CD14-positive monocyte (primary cell): Measurements from ENCODE around the gene NEMP1. TPM values are rescaled to one million over a fixed set of nuclear protein-coding genes. Genes with fewer than 3 reads are reported as not detected.

Experiments used
- DNase-seq, 3 donors: peaks; one replicate each; pipeline ENCODE4 v3.0.0-alpha.2; 2011 to 2022
- H2AFZ ChIP-seq: 2 replicates; pipeline ENCODE4 v1.6.0; 2012; ENCODE audit warnings: mild to moderate bottlenecking, low read depth, low read length, inconsistent platforms; ENCODE audit not compliant: insufficient read depth, poor library complexity, severe bottlenecking
- H3K27ac ChIP-seq, 2 donors: 1 replicate in 1 of 2; 2 replicates in 1 of 2; pipeline ENCODE4 v1.5.1; 2012 to 2013; ENCODE audit warnings: low read length in 2 of 2, control low read depth in 1 of 2, inconsistent platforms in 1 of 2, low read depth in 1 of 2, mild to moderate bottlenecking in 1 of 2
- H3K27me3 ChIP-seq, 2 donors: one replicate each; pipeline versions ENCODE4 v1.6.0 to v1.6.1; 2011 to 2013; ENCODE audit warnings: low read length in 2 of 2; ENCODE audit not compliant: control insufficient read depth in 2 of 2, insufficient read depth in 2 of 2
- H3K36me3 ChIP-seq, 2 donors: replicated peaks in 1 of 2; 1 replicate in 1 of 2; 2 replicates in 1 of 2; pipeline versions ENCODE4 v1.5.1 to v1.6.1; 2012 to 2013; ENCODE audit warnings: low read length in 2 of 2, control low read depth in 1 of 2, inconsistent platforms in 1 of 2, mild to moderate bottlenecking in 1 of 2; ENCODE audit not compliant: insufficient read depth in 2 of 2, control insufficient read depth in 1 of 2
- H3K4me1 ChIP-seq, 2 donors: 1 replicate in 1 of 2; 2 replicates in 1 of 2; pipeline versions ENCODE4 v1.5.1 to v1.6.1; 2012 to 2013; ENCODE audit warnings: low read length in 2 of 2, control low read depth in 1 of 2, inconsistent platforms in 1 of 2, mild to moderate bottlenecking in 1 of 2, moderate library complexity in 1 of 2; ENCODE audit not compliant: insufficient read depth in 2 of 2, control insufficient read depth in 1 of 2
- H3K4me2 ChIP-seq: replicated peaks from 2 replicates; pipeline ENCODE3; 2012; ENCODE audit warnings: low read length, moderate library complexity, mild to moderate bottlenecking; ENCODE audit not compliant: poor library complexity, severe bottlenecking; ENCODE audit errors: extremely low read depth
- H3K4me3 ChIP-seq, 3 experiments: fragments of 200-600 bp in 1 of 3; sonication (generic) in 1 of 3; replicated peaks in 1 of 3; 1 replicate in 2 of 3; 2 replicates in 1 of 3; pipeline ENCODE4 v1.5.1; 2011 to 2013; ENCODE audit warnings: low read length in 3 of 3, mild to moderate bottlenecking in 3 of 3, control low read depth in 2 of 3, low read depth in 2 of 3, inconsistent platforms in 1 of 3, moderate library complexity in 1 of 3
- H3K79me2 ChIP-seq: 2 replicates; pipeline ENCODE4 v1.6.0; 2012; ENCODE audit warnings: mild to moderate bottlenecking, control low read depth, inconsistent platforms, low read length, moderate library complexity; ENCODE audit not compliant: insufficient read depth
- H3K9ac ChIP-seq: 2 replicates; pipeline ENCODE4 v1.6.0; 2017; ENCODE audit warnings: low read length, mild to moderate bottlenecking; ENCODE audit not compliant: insufficient read depth, poor library complexity, severe bottlenecking
- H3K9me3 ChIP-seq, 2 donors: replicated peaks in 1 of 2; 1 replicate in 1 of 2; 2 replicates in 1 of 2; pipeline versions ENCODE4 v1.5.1 to v1.6.1; 2012 to 2013; ENCODE audit warnings: low read length in 2 of 2, control low read depth in 1 of 2; ENCODE audit not compliant: control insufficient read depth in 1 of 2, insufficient read depth in 1 of 2
- H4K20me1 ChIP-seq: 2 replicates; pipeline ENCODE4 v1.6.0; 2012; ENCODE audit warnings: mild to moderate bottlenecking, low read length, control low read depth, moderate library complexity; ENCODE audit not compliant: insufficient read depth
- H3K27ac Mint-ChIP-seq, 7 donors: one replicate each; pipeline ENCODE4 v1.8.0; 2020; ENCODE audit warnings: mild to moderate bottlenecking in 7 of 7, mixed read lengths in 7 of 7, moderate library complexity in 6 of 7, inconsistent platforms in 2 of 7
- H3K27me3 Mint-ChIP-seq, 3 donors: one replicate each; pipeline ENCODE4 v1.8.0; 2021 to 2022; ENCODE audit warnings: low read depth in 3 of 3, mild to moderate bottlenecking in 3 of 3, mixed read lengths in 3 of 3, moderate library complexity in 3 of 3, inconsistent platforms in 1 of 3
- H3K36me3 Mint-ChIP-seq, 2 donors: one replicate each; pipeline ENCODE4 v1.8.0; 2020; ENCODE audit warnings: mixed read lengths in 2 of 2, inconsistent platforms in 1 of 2, mild to moderate bottlenecking in 1 of 2
- H3K4me1 Mint-ChIP-seq: one replicate; pipeline ENCODE4 v1.8.0; 2020; ENCODE audit warnings: mild to moderate bottlenecking, mixed read lengths
- H3K4me3 Mint-ChIP-seq, 2 donors: one replicate each; pipeline ENCODE4 v1.8.0; 2020; ENCODE audit warnings: mild to moderate bottlenecking in 2 of 2, mixed read lengths in 2 of 2, moderate library complexity in 1 of 2
- H3K9me3 Mint-ChIP-seq, 7 donors: one replicate each; pipeline ENCODE4 v1.8.0; 2020 to 2022; ENCODE audit warnings: mixed read lengths in 7 of 7, mild to moderate bottlenecking in 6 of 7, moderate library complexity in 6 of 7, inconsistent platforms in 2 of 7
- CTCF ChIP-seq: fragments of 200-600 bp; IDR thresholded peaks from one replicate; pipeline ENCODE4 v1.8.0; 2022; ENCODE audit warnings: antibody characterized with exemption, mild to moderate bottlenecking
- WGBS: methylation state at CpG from one replicate; pipeline ENCODE4 v1.1.5; 2013; ENCODE audit warnings: missing lambda C conversion rate; ENCODE audit not compliant: insufficient coverage; 5-methylcytosine and 5-hydroxymethylcytosine counted together
- intact Hi-C, 2 donors: fragments of 100-400 bp; cut with micrococcal nuclease; formaldehyde crosslinking; loops; one replicate each; pipeline versions ENCODE4 v1.15.0 to v1.15.1; 2023
- polyA plus RNA-seq, 3 donors: library from polyadenylated mRNA; depleted of rRNA in 1 of 3; unstranded in 2 of 3; stranded (reverse) in 1 of 3; fragments of 300-500 nt in 2 of 3; fragments of >200 nt in 1 of 3; fragmentation: Illumina TruSeq in 2 of 3; gene quantifications; 1 replicate in 2 of 3; 2 replicates in 1 of 3; pipeline ENCODE4 v1.2.3, GENCODE V29; 2012 to 2021

Gene NEMP1
- polyA plus RNA-seq, 3 donors = 1.9 to 4.6 (median 2.2) TPM

GRCh38 chr12:57099047-57099714 is 20.6 kb upstream of the NEMP1 start:
- peaks cover 7% of the 10 kb centered on the region for H3K79me2 ChIP-seq
- H3K36me3 Mint-ChIP-seq = peaks cover 79 to 90% of the 10 kb centered on the region in 2 donors

GRCh38 chr12:57098546-57098945 is 20.0 kb upstream of the NEMP1 start:
- H4K20me1 ChIP-seq = peaks cover 100% of the 10 kb centered on the region
- H3K36me3 Mint-ChIP-seq = peaks cover 74 to 84% of the 10 kb centered on the region in 2 donors

More at GRCh38 chr12:57099047-57099714, 20.6 kb upstream of the NEMP1 start:
- Histone ChIP-seq H3K4me3 (no peak overlapping the region), H4K20me1 (peaks cover 100% of the 10 kb centered on the region), H3K4me2 (no peak overlapping the region), H2AFZ (no peak overlapping the region), H3K9me3 (no peaks in the 10 kb centered on the region), H3K36me3 (peaks cover 68 to 92% of the 10 kb centered on the region in 2 donors), H3K27me3 (no peaks in the 10 kb centered on the region), H3K27ac (peak overlapping the region in 1 of 2 donors; percentile 61), H3K9ac (no peak overlapping the region), H3K4me1 (peaks cover 12 to 33% of the 10 kb centered on the region in 2 donors)
- TF ChIP-seq CTCF = no peak
- Mint-ChIP-seq H3K4me3 (no peak overlapping the region), H3K9me3 (peaks cover 0 to under 1% (median 0%) of the 10 kb centered on the region in 7 donors), H3K4me1 (peaks cover 36% of the 10 kb centered on the region), H3K27me3 (peaks cover 0 to 2% (median 0%) of the 10 kb centered on the region in 3 donors), H3K27ac (peak overlapping the region in 5 of 7 donors; percentile 58 to 88 (median 68))
- DNase-seq = no peak
- WGBS = 36% methylated on average over 5 of the region's 11 CpGs
- intact Hi-C loops = no loop called here

More at GRCh38 chr12:57098546-57098945, 20.0 kb upstream of the NEMP1 start:
- no peak overlapping the region for H3K4me3 Mint-ChIP-seq
- Histone ChIP-seq H3K27me3 (no peaks in the 10 kb centered on the region), H3K4me2 (no peak overlapping the region), H3K4me1 (peaks cover 19 to 34% of the 10 kb centered on the region in 2 donors), H3K9ac (no peak overlapping the region), H3K9me3 (no peaks in the 10 kb centered on the region), H3K79me2 (peaks cover 7% of the 10 kb centered on the region), H3K4me3 (no peak overlapping the region), H3K27ac (peak overlapping the region in 1 of 2 donors; percentile 61), H3K36me3 (peaks cover 65 to 86% of the 10 kb centered on the region in 2 donors), H2AFZ (no peak overlapping the region)
- DNase-seq = no peak
- H3K27me3 Mint-ChIP-seq = peaks cover 0 to 2% (median 0%) of the 10 kb centered on the region in 3 donors
- WGBS = no CpG with 5 or more reads among the region's 1 CpG
- intact Hi-C loops = no loop called here
- H3K4me1 Mint-ChIP-seq = peaks cover 38% of the 10 kb centered on the region
- TF ChIP-seq CTCF = no peak
- H3K9me3 Mint-ChIP-seq = no peaks in the 10 kb centered on the region
- H3K27ac Mint-ChIP-seq = peak overlapping the region in 4 of 7 donors; percentile 45 to 88 (median 76)
